HG03097 (cell line): ENCODE data around the gene RPRM.
"Not testable (repeated sequence)": the region's sequence is repeated elsewhere in the genome, so short reads cannot be mapped to it uniquely, and the experiment has no call there.

ENCODE experiments used
- ATAC-seq: cut with Tn5 transposase; IDR thresholded peaks from one replicate; pipeline ENCODE4 v1.9.1; 2021; ENCODE audit not compliant: unreplicated experiment, low FRiP score

The RPRM gene

GRCh38 chr2:153478289-153479261 lies at the start of gene RPRM:
TSS of gene RPRM (minus strand) at chr2:153478762. CDS start at chr2:153478565, 197 bp downstream.
- ATAC-seq, result peak; percentile 95

- ATAC-seq, result no peak
Observed at GRCh38 chr2:153519257-153519875, 40.8 kb upstream of the RPRM start.

- ATAC-seq, result no peak
Observed at GRCh38 chr2:153512331-153512730, 33.8 kb upstream of the RPRM start.

GRCh38 chr2:153510996-153511395 lies 32.4 kb upstream of the RPRM start:
- ATAC-seq, result no peak

- ATAC-seq, result no peak
Observed at GRCh38 chr2:153509133-153509532, 30.6 kb upstream of the RPRM start.

- ATAC-seq, result not testable (repeated sequence)
Observed at GRCh38 chr2:153506499-153506898, 27.9 kb upstream of the RPRM start.

- no peak for ATAC-seq
Observed at GRCh38 chr2:153499439-153499838, 20.9 kb upstream of the RPRM start.

- no peak for ATAC-seq
Observed at GRCh38 chr2:153497938-153498629, 19.5 kb upstream of the RPRM start.

- no peak for ATAC-seq
Observed at GRCh38 chr2:153495725-153496124, 17.2 kb upstream of the RPRM start.

GRCh38 chr2:153488072-153488471 lies 9.5 kb upstream of the RPRM start:
- ATAC-seq, result no peak

- ATAC-seq, result no peak
Observed at GRCh38 chr2:153487448-153487847, 8.9 kb upstream of the RPRM start.

- ATAC-seq, result no peak
Observed at GRCh38 chr2:153479573-153479972, 1.0 kb upstream of the RPRM start.

- ATAC-seq, result no peak
Observed at GRCh38 chr2:153477636-153478288, 800 bp downstream of the RPRM start.

- no peak for ATAC-seq
Observed at GRCh38 chr2:153476816-153477635, 1.5 kb downstream of the RPRM start.

- no peak for ATAC-seq
Observed at GRCh38 chr2:153476491-153476815, 2.1 kb downstream of the RPRM start.

- ATAC-seq, result no peak
Observed at GRCh38 chr2:153474876-153475435, 3.6 kb downstream of the RPRM start.

GRCh38 chr2:153474407-153474806 lies 4.2 kb downstream of the RPRM start:
- ATAC-seq, result no peak

- ATAC-seq, result no peak
Observed at GRCh38 chr2:153470867-153471266, 7.7 kb downstream of the RPRM start.

- ATAC-seq, result no peak
Observed at GRCh38 chr2:153464395-153464794, 14.2 kb downstream of the RPRM start.
